ENCODE measurements around the gene GYS2. TPM values are rescaled to one million over a fixed set of nuclear protein-coding genes. Genes with fewer than 3 reads are reported as not detected.
"Not testable (repeated sequence)": the region's sequence is repeated elsewhere in the genome, so short reads cannot be mapped to it uniquely, and the experiment has no call there.

GYS2 gene
- total and polyA plus RNA-seq, 10 donors = 0.05 TPM; not detected in 9

- Histone ChIP-seq H3K4me3 (peak overlapping the region in 2 of 8 donors; percentile 16 to 31), H3K27me3 (replicated peaks in 1 of 7) (no peaks in the 10 kb centered on the region), H3K27ac (no peak overlapping the region), H3K9me3 (no peaks in the 10 kb centered on the region), H3K4me1 (no peaks in the 10 kb centered on the region), H3K36me3 (no peaks in the 10 kb centered on the region)
- intact Hi-C loops (cut with DNase I; ENCODE audit: low total_unique reads) = no loop called here
- DNase-seq = no peak
- WGBS, 5 donors = 69 to 80% (median 71%) methylated on average over 3 of the region's 3 CpGs
- TF ChIP-seq POLR2AphosphoS5 (IDR thresholded peaks at IDR 0.05) = no peak
- no peak for TF ChIP-seq CTCF (IDR thresholded peaks at IDR 0.05 in 8 of 11, conservative IDR thresholded peaks at IDR 0.05 in 3 of 11)
- TF ChIP-seq POLR2A (IDR thresholded peaks at IDR 0.05) = no peak
These were observed 5.3 kb downstream of the GYS2 start for GRCh38 chr12:21599143-21599999.

DNA sequence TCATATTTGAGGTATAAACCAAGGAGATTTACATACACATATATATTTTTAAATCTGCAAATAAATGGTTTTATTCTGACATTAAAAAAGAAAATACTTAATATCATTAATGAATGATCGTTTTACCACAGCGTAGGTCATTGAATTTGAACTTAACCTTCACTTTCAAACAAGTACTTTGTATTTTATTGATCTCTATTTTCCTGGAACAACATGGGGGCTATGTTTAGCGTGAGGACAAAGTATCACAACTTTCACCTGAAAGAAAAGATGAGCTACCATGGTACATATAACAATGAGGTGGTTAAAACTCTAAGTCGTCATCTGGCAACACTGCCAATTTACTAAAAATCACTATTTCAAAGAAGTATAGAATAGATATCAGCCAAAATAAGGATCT is 6.0 kb downstream of the GYS2 start:
- Histone ChIP-seq H3K9me3 (no peaks in the 10 kb centered on the region), H3K36me3 (no peaks in the 10 kb centered on the region), H3K4me3 (no peak overlapping the region), H3K27ac (no peak overlapping the region), H3K4me1 (no peaks in the 10 kb centered on the region), H3K27me3 (replicated peaks in 1 of 7) (no peaks in the 10 kb centered on the region)
- WGBS, 5 donors = 87 to 93% (median 89%) methylated on average over 4 of the region's 4 CpGs
- intact Hi-C loops (cut with DNase I; ENCODE audit: low total_unique reads) = no loop called here
- TF ChIP-seq CTCF (IDR thresholded peaks at IDR 0.05 in 8 of 11, conservative IDR thresholded peaks at IDR 0.05 in 3 of 11) (no peak), POLR2AphosphoS5 (IDR thresholded peaks at IDR 0.05) (no peak), POLR2A (IDR thresholded peaks at IDR 0.05) (no peak)
- DNase-seq = no peak

GRCh38 chr12:21595356-21595755 is 9.3 kb downstream of the GYS2 start:
- H3K4me1 ChIP-seq; intact Hi-C loops (cut with DNase I; ENCODE audit: low total_unique reads); H3K27me3 ChIP-seq (replicated peaks in 1 of 7); H3K27ac ChIP-seq; H3K36me3 ChIP-seq; H3K4me3 ChIP-seq; DNase-seq: not testable (repeated sequence)
- peaks cover 0 to 24% (median 18%) of the 10 kb centered on the region in 8 donors for H3K9me3 ChIP-seq

GRCh38 chr12:21585485-21585884 is 19.2 kb downstream of the GYS2 start:
- TF ChIP-seq POLR2A (IDR thresholded peaks at IDR 0.05) (no peak), POLR2AphosphoS5 (IDR thresholded peaks at IDR 0.05) (no peak), CTCF (IDR thresholded peaks at IDR 0.05 in 8 of 11, conservative IDR thresholded peaks at IDR 0.05 in 3 of 11) (no peak)

GRCh38 chr12:21584403-21585182 is 20.1 kb downstream of the GYS2 start:
- H3K9me3 ChIP-seq; H3K27me3 ChIP-seq (replicated peaks in 1 of 7); DNase-seq; H3K4me1 ChIP-seq; H3K4me3 ChIP-seq; H3K36me3 ChIP-seq; intact Hi-C loops (cut with DNase I; ENCODE audit: low total_unique reads); H3K27ac ChIP-seq: not testable (repeated sequence)
- 85 to 91% (median 88%) methylated on average over 5 of the region's 5 CpGs for WGBS, 5 donors

More at GRCh38 chr12:21585485-21585884, 19.2 kb downstream of the GYS2 start:
- DNase-seq = no peak
- Histone ChIP-seq H3K27ac (no peak overlapping the region), H3K9me3 (peaks cover 0 to 7% (median 3%) of the 10 kb centered on the region in 8 donors), H3K4me1 (no peaks in the 10 kb centered on the region), H3K27me3 (replicated peaks in 1 of 7) (no peaks in the 10 kb centered on the region), H3K36me3 (no peaks in the 10 kb centered on the region), H3K4me3 (no peak overlapping the region)
- intact Hi-C loops (cut with DNase I; ENCODE audit: low total_unique reads) = no loop called here
- WGBS, 5 donors = 61 to 74% (median 72%) methylated on average over 3 of the region's 3 CpGs
